H7 (cell line): ENCODE results near the gene CDC25A. TPM values are rescaled to one million over a fixed set of nuclear protein-coding genes. Genes with fewer than 3 reads are reported as not detected.
"Not testable (repeated sequence)": the region's sequence is repeated elsewhere in the genome, so short reads cannot be mapped to it uniquely, and the experiment has no call there.

ENCODE experiments used
- DNase-seq: peaks from one replicate; pipeline ENCODE4 v3.0.0; 2012
- H3K27me3 ChIP-seq: 2 replicates; pipeline ENCODE4 v1.6.0; 2011; ENCODE audit warnings: mild to moderate bottlenecking, low read length; ENCODE audit not compliant: control insufficient read depth, insufficient read depth
- H3K36me3 ChIP-seq: replicated peaks from 2 replicates; pipeline ENCODE4 v1.5.1; 2011; ENCODE audit warnings: low read length; ENCODE audit not compliant: control insufficient read depth, insufficient read depth
- H3K4me3 ChIP-seq: 2 replicates; pipeline ENCODE4 v1.5.1; 2011; ENCODE audit warnings: low read depth, mild to moderate bottlenecking, control low read depth, low read length, moderate library complexity; ENCODE audit not compliant: insufficient read depth
- total RNA-seq: library from RNA; depleted of rRNA; stranded (reverse); fragments of >200 nt; shearing (Covaris generic); gene quantifications from 2 replicates; pipeline ENCODE4 v1.2.3, GENCODE V29; 2014; rRNA removed

The CDC25A gene
- total RNA-seq, 1 experiment from 2014 or later: 72.3 TPM

DNA sequence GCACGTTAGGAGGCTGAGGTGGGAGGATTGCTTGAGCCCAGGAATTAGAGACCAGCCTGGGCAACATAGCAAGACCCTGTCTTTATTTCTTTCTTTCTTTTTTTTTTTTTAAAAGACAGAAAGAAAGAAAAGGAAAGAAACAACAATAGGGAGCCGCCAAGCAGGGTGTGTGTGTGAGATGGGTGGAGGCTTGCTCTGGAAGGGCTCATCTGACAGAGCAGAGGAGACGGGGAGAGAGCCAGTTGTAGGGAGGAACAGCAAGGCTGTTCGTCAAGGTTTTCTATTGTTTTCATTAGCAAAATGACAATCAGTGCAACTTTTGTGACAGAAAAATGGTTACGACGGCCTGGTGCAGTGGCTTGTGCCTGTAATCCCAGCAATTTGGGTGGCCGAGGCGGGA lies 69.3 kb downstream of the CDC25A start:
- no peaks in the 10 kb centered on the region for H3K27me3 ChIP-seq
- no peak overlapping the region for H3K4me3 ChIP-seq
- DNase-seq: no peak
- H3K36me3 ChIP-seq: no peaks in the 10 kb centered on the region

DNA sequence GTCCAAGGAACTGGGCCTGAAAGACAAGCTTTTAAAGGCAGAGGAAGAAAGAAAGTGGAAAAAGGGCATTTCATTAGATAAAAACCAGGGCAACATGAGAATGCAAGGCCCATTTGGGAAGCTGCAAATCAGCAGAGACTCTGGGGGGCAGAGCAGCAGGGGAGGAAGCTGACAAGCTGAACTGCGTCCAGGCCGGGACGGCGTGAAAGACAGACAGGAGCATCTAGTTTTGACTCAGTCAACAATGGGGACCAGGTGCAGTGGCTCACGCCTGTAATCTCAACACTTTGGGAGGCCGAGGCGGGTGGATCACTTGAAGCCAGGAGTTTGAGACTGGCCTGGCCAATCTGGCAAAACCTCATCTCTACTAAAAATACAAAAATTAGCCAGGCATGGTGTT lies 69.9 kb downstream of the CDC25A start:
- DNase-seq: peak; percentile 28

DNA sequence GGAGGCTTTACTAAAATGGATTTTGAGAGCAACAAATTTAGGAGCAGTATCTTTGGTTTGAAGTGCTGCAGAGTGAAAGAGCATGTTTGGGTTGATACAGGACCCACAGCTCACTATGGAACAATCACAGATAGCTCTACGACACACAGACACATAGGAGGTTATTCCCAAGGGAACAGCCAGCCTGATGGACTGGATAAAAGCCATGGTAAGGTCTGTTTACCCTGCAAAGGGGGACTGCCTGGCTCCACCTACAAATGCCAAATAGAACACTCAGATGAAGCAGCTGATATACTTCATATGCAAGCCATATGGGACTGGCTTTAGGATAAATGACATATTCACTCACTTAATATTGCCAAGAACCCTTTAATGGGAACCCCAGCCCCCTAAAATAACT lies 75.4 kb downstream of the CDC25A start:
- no peak overlapping the region for H3K4me3 ChIP-seq
- no peaks in the 10 kb centered on the region for H3K27me3 ChIP-seq
- DNase-seq: no peak
- no peaks in the 10 kb centered on the region for H3K36me3 ChIP-seq

More for the DNA sequence above, 69.9 kb downstream of the CDC25A start:
- H3K27me3 ChIP-seq: no peaks in the 10 kb centered on the region
- H3K36me3 ChIP-seq: no peaks in the 10 kb centered on the region
- no peak overlapping the region for H3K4me3 ChIP-seq

DNA sequence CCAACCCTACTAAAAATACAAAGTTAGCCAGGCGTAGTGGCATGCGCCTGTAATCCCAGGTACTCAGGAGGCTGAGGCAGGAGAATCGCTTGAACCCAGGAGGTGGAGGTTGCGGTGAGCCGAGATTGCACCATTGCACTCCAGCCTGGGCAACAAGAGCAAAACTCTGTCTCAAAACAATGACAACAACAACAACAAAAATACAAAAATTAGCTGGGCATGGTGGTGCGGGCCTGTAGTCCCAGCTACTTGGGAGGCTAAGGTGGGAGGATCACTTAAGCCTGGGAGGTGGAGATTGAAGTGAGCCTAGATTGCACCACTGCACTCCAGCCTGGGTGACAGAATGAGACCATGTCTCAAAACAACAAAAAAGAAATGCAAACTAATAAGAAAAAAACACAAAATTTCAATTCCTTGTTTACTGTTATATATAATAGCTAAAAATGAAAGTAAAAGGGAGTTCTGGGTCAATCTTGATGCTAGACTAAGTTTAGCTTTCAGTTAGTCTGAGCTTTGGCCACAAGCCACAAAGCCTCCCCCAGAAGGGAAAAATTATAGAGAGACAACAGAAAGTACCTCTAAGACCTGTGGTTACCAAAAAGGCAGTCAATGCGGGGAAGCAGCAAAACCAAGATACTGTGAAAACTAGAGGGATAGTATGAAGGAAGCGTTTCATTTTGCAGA lies 76.0 kb downstream of the CDC25A start:
- DNase-seq, H3K4me3 ChIP-seq, H3K36me3 ChIP-seq, H3K27me3 ChIP-seq: not testable (repeated sequence)

DNA sequence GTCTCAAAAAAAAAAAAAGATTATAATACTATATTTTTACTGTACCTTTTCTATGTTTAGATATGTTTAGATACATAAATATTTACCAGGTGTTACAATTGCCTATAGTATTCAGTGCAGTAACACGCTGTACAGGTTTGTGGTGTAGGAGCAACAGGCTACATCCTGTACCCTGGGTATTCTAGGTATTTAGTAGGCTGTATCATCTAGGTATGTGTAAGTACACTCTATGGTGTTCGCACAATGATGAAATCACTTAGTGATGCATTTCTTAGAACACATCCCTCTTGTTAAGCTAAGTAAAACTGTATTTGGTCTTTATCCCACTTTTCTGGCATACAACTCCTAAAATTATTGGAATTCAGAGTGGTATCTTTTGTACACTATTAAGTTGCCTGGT lies 77.8 kb downstream of the CDC25A start:
- Histone ChIP-seq H3K4me3 (no peak overlapping the region), H3K36me3 (no peaks in the 10 kb centered on the region), H3K27me3 (no peaks in the 10 kb centered on the region)
- DNase-seq: no peak

DNA sequence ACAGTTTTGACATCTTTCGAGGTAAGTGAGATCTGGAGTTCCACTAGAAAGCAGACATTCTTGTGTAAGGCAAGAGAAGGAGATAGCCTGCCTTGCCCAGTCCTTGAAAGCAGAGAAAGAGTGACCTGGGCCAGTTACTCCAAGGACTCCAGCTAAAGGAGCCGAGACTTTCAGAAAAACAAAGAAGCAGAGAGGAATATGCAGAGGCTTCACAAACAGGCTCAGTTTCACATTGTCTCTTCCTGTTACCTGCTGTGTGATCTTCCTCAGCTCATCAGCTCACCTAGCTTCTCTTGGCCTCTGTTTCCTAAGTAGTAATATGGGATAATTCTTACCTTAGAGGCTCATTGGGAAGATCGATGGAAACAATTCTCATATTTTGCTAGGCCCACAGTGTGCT lies 81.0 kb downstream of the CDC25A start:
- Histone ChIP-seq H3K36me3 (no peaks in the 10 kb centered on the region), H3K4me3 (no peak overlapping the region), H3K27me3 (no peaks in the 10 kb centered on the region)
- DNase-seq: no peak

Other genes with a start within 250 kb of the CDC25A start
- 95.1 and 123 TPM in 2 replicates for gene MAP4, start 172.0 kb downstream of the CDC25A start, total RNA-seq
- gene CAMP, start 35.1 kb upstream of the CDC25A start, total RNA-seq: not detected in 2 replicates
- 42.6 and 47.4 TPM in 2 replicates for gene ZNF589, start 52.7 kb upstream of the CDC25A start, total RNA-seq
- gene NME6, start 113.0 kb upstream of the CDC25A start, total RNA-seq: 24.2 and 29.7 TPM in 2 replicates
- not detected in 2 replicates for gene SPINK8, start 145.2 kb upstream of the CDC25A start, total RNA-seq
- 0.07 and 0.67 TPM in 2 replicates for gene FBXW12, start 183.8 kb upstream of the CDC25A start, total RNA-seq
- gene PLXNB1, start 241.7 kb upstream of the CDC25A start, total RNA-seq: 46.5 and 65.7 TPM in 2 replicates